ENCODE measurements around the gene TMEM240.

The TMEM240 gene

GRCh38 chr1:1550591-1551432 lies 10.4 kb upstream of the TMEM240 start:
- Histone ChIP-seq H3K4me3 (ENCODE audit: low read depth, low read length) (no peak overlapping the region), H3K27me3 (replicated peaks) (no peaks in the 10 kb centered on the region), H3K27ac (no peak overlapping the region), H3K36me3 (replicated peaks) (peaks cover 7% of the 10 kb centered on the region)
- TF ChIP-seq, protein P1, sequence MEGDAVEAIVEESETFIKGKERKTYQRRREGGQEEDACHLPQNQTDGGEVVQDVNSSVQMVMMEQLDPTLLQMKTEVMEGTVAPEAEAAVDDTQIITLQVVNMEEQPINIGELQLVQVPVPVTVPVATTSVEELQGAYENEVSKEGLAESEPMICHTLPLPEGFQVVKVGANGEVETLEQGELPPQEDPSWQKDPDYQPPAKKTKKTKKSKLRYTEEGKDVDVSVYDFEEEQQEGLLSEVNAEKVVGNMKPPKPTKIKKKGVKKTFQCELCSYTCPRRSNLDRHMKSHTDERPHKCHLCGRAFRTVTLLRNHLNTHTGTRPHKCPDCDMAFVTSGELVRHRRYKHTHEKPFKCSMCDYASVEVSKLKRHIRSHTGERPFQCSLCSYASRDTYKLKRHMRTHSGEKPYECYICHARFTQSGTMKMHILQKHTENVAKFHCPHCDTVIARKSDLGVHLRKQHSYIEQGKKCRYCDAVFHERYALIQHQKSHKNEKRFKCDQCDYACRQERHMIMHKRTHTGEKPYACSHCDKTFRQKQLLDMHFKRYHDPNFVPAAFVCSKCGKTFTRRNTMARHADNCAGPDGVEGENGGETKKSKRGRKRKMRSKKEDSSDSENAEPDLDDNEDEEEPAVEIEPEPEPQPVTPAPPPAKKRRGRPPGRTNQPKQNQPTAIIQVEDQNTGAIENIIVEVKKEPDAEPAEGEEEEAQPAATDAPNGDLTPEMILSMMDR (IDR thresholded peaks at IDR 0.05; ENCODE audit: low read depth, low read length, missing control alignments), result peak; percentile 80
- in situ Hi-C loops (cut with HindIII; ENCODE audit: low pct_ligation_motif_present, low sequenced_read_pairs), result no loop called here
- peak; percentile 71 for DNase-seq

DNA sequence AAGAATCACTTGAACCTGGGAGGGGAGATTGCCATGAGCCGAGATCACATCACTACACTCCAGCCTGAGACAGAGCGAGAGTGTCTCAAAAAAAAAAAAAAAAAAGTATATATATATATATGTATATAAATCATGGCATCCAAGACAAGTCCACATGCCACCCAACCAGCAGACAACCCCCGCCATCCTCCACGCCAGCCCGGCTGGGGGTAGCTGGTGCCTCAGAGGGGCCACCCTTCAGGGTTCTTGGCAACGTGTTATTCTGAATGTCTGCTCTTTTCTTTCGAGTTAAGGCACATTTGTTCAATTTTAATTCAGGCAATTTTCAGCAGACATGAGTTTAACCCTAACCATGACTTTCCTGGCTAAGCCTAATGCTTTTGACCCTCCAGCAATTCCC lies 9.7 kb upstream of the TMEM240 start:
- Histone ChIP-seq H3K4me3 (ENCODE audit: low read depth, low read length) (no peak overlapping the region), H3K27me3 (replicated peaks) (no peaks in the 10 kb centered on the region), H3K27ac (no peak overlapping the region), H3K36me3 (replicated peaks) (peaks cover under 1% of the 10 kb centered on the region)
- DNase-seq, result no peak
- TF ChIP-seq, protein P1 (IDR thresholded peaks at IDR 0.05; ENCODE audit: low read depth, low read length, missing control alignments), result no peak
- in situ Hi-C loops (cut with HindIII; ENCODE audit: low pct_ligation_motif_present, low sequenced_read_pairs), result no loop called here

DNA sequence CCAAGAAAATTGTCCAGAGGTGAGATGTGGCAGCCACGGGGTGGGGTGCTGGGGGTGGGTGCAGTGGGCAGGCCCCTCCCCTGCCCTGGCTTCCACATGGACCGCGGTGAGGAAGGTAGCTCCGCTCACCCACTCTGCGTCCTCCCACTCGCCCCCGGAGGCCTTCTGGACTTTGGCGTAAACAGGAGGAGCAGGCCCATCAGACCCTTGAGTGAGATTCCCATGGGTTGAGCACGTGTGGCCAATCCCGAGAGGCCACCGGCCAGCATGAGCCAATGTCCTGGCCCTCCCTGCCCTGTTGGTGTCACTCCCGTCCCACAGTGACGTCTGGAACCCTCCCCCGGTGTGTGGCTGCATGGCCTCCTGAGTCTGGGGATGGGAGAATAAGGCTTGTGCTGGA lies 8.2 kb upstream of the TMEM240 start:
- Histone ChIP-seq H3K4me3 (ENCODE audit: low read depth, low read length) (no peak overlapping the region), H3K36me3 (replicated peaks) (no peaks in the 10 kb centered on the region)
- in situ Hi-C loops (cut with HindIII; ENCODE audit: low pct_ligation_motif_present, low sequenced_read_pairs), result no loop called here

GRCh38 chr1:1547476-1547875 lies 7.1 kb upstream of the TMEM240 start:
- no peak overlapping the region for H3K4me3 ChIP-seq (ENCODE audit: low read depth, low read length)

More for the DNA sequence above, 8.2 kb upstream of the TMEM240 start:
- DNase-seq, result no peak
- TF ChIP-seq, protein P1 (IDR thresholded peaks at IDR 0.05; ENCODE audit: low read depth, low read length, missing control alignments), result no peak
- H3K27me3 ChIP-seq (replicated peaks), result no peaks in the 10 kb centered on the region
- H3K27ac ChIP-seq, result no peak overlapping the region

GRCh38 chr1:1547011-1547410 lies 6.6 kb upstream of the TMEM240 start:
- DNase-seq, result no peak
- in situ Hi-C loops (cut with HindIII; ENCODE audit: low pct_ligation_motif_present, low sequenced_read_pairs), result no loop called here
- TF ChIP-seq, protein P1 (IDR thresholded peaks at IDR 0.05; ENCODE audit: low read depth, low read length, missing control alignments), result no peak
- peaks cover 9% of the 10 kb centered on the region for H3K36me3 ChIP-seq (replicated peaks)
- H3K4me3 ChIP-seq (ENCODE audit: low read depth, low read length), result no peak overlapping the region
- H3K27me3 ChIP-seq (replicated peaks), result no peaks in the 10 kb centered on the region
- no peak overlapping the region for H3K27ac ChIP-seq

More at GRCh38 chr1:1547476-1547875, 7.1 kb upstream of the TMEM240 start:
- DNase-seq, result no peak
- Histone ChIP-seq H3K27ac (no peak overlapping the region), H3K36me3 (replicated peaks) (peaks cover 6% of the 10 kb centered on the region), H3K27me3 (replicated peaks) (no peaks in the 10 kb centered on the region)
- in situ Hi-C loops (cut with HindIII; ENCODE audit: low pct_ligation_motif_present, low sequenced_read_pairs), result no loop called here
- TF ChIP-seq, protein P1 (IDR thresholded peaks at IDR 0.05; ENCODE audit: low read depth, low read length, missing control alignments), result no peak
